ENCODE results near the gene TEC. TPM values are rescaled to one million over a fixed set of nuclear protein-coding genes. Genes with fewer than 3 reads are reported as not detected.
"Not testable (repeated sequence)": the region's sequence is repeated elsewhere in the genome, so short reads cannot be mapped to it uniquely, and the experiment has no call there.

The TEC gene
- total RNA-seq, 1 donor from 2014 or later = 1.8 TPM

- no peaks in the 10 kb centered on the region for H3K9me3 Mint-ChIP-seq
- H3K4me3 Mint-ChIP-seq = no peak overlapping the region
- DNase-seq (ENCODE audit: extremely low spot score, unreplicated experiment) = no peak
- H3K27me3 Mint-ChIP-seq = no peaks in the 10 kb centered on the region
- no peaks in the 10 kb centered on the region for H3K36me3 Mint-ChIP-seq
- no peak overlapping the region for H3K27ac Mint-ChIP-seq
- TF ChIP-seq CTCF (conservative IDR thresholded peaks at IDR 0.05) = no peak
- H3K4me1 Mint-ChIP-seq (ENCODE audit: unreplicated experiment) = no peaks in the 10 kb centered on the region
These were observed 25.5 kb upstream of the TEC start for GRCh38 chr4:48295116-48295515.

- not testable (repeated sequence) for H3K27me3 Mint-ChIP-seq
These were observed 22.7 kb upstream of the TEC start for GRCh38 chr4:48292218-48292790.

GRCh38 chr4:48290146-48290772 is 20.6 kb upstream of the TEC start:
- peaks cover 1% of the 10 kb centered on the region for H3K9me3 Mint-ChIP-seq
- no peaks in the 10 kb centered on the region for H3K4me1 Mint-ChIP-seq (ENCODE audit: unreplicated experiment)
- H3K36me3 Mint-ChIP-seq = no peaks in the 10 kb centered on the region
- H3K27me3 Mint-ChIP-seq = peaks cover under 1% of the 10 kb centered on the region
- no peak overlapping the region for H3K4me3 Mint-ChIP-seq
- peak; percentile 56 for TF ChIP-seq CTCF (conservative IDR thresholded peaks at IDR 0.05)
- no peak for DNase-seq (ENCODE audit: extremely low spot score, unreplicated experiment)
- no peak overlapping the region for H3K27ac Mint-ChIP-seq

More at GRCh38 chr4:48292218-48292790, 22.7 kb upstream of the TEC start:
- not testable (repeated sequence) for H3K4me3 Mint-ChIP-seq; H3K9me3 Mint-ChIP-seq; DNase-seq (ENCODE audit: extremely low spot score, unreplicated experiment); H3K4me1 Mint-ChIP-seq (ENCODE audit: unreplicated experiment); H3K27ac Mint-ChIP-seq; H3K36me3 Mint-ChIP-seq

- H3K36me3 Mint-ChIP-seq; DNase-seq (ENCODE audit: extremely low spot score, unreplicated experiment); H3K27ac Mint-ChIP-seq; H3K27me3 Mint-ChIP-seq; H3K4me3 Mint-ChIP-seq; H3K4me1 Mint-ChIP-seq (ENCODE audit: unreplicated experiment): not testable (repeated sequence)
- H3K9me3 Mint-ChIP-seq = peaks cover 13% of the 10 kb centered on the region
These were observed 16.4 kb upstream of the TEC start for GRCh38 chr4:48286060-48286459.

GRCh38 chr4:48285640-48286039 is 16.0 kb upstream of the TEC start:
- H3K27ac Mint-ChIP-seq; H3K4me1 Mint-ChIP-seq (ENCODE audit: unreplicated experiment); H3K36me3 Mint-ChIP-seq; DNase-seq (ENCODE audit: extremely low spot score, unreplicated experiment); H3K27me3 Mint-ChIP-seq; H3K4me3 Mint-ChIP-seq: not testable (repeated sequence)
- H3K9me3 Mint-ChIP-seq = peaks cover 15% of the 10 kb centered on the region

GRCh38 chr4:48275686-48276085 is 6.0 kb upstream of the TEC start:
- Mint-ChIP-seq H3K4me1 (ENCODE audit: unreplicated experiment) (no peaks in the 10 kb centered on the region), H3K36me3 (no peaks in the 10 kb centered on the region), H3K9me3 (no peaks in the 10 kb centered on the region), H3K4me3 (no peak overlapping the region), H3K27ac (no peak overlapping the region), H3K27me3 (no peaks in the 10 kb centered on the region)
- no peak for DNase-seq (ENCODE audit: extremely low spot score, unreplicated experiment)
- no peak for TF ChIP-seq CTCF (conservative IDR thresholded peaks at IDR 0.05)

GRCh38 chr4:48275247-48275646 is 5.6 kb upstream of the TEC start:
- Mint-ChIP-seq H3K9me3 (no peaks in the 10 kb centered on the region), H3K27ac (no peak overlapping the region), H3K36me3 (no peaks in the 10 kb centered on the region), H3K4me3 (no peak overlapping the region), H3K27me3 (no peaks in the 10 kb centered on the region), H3K4me1 (ENCODE audit: unreplicated experiment) (no peaks in the 10 kb centered on the region)
- peak; percentile 49 for TF ChIP-seq CTCF (conservative IDR thresholded peaks at IDR 0.05)
- DNase-seq (ENCODE audit: extremely low spot score, unreplicated experiment) = no peak

Data from type B pancreatic cell (in vitro differentiated cells).